GM23338 (cell line): Measurements from ENCODE around the gene OPRM1. TPM values are rescaled to one million over a fixed set of nuclear protein-coding genes. Genes with fewer than 3 reads are reported as not detected.

ENCODE experiments used
- ATAC-seq: fragments of 200-7000 bp; cut with Tn5 transposase; 3 replicates; pipeline ENCODE4 v1.9.1; 2020
- DNase-seq: peaks from one replicate; pipeline ENCODE4 v3.0.0-alpha.2; 2015; ENCODE audit warnings: low spot score
- H2AFZ ChIP-seq: fragments of 200-600 bp; sonication (generic); 2 replicates; pipeline ENCODE4 v1.8.0; 2016; ENCODE audit warnings: antibody characterized with exemption, mild to moderate bottlenecking, moderate library complexity
- H3F3A ChIP-seq: fragments of 200-600 bp; sonication (generic); replicated peaks from 2 replicates; pipeline ENCODE4 v1.8.0; 2017; ENCODE audit warnings: antibody characterized with exemption, mixed run types, low read depth
- H3K27ac ChIP-seq: fragments of 200-600 bp; sonication (generic); 2 replicates; pipeline ENCODE4 v1.6.1; 2016; ENCODE audit warnings: low read depth
- H3K27me3 ChIP-seq: fragments of 200-600 bp; sonication (generic); 2 replicates; pipeline ENCODE4 v1.8.0; 2016; ENCODE audit warnings: mild to moderate bottlenecking, mixed run types, moderate library complexity; ENCODE audit not compliant: insufficient read depth
- H3K36me3 ChIP-seq: fragments of 200-600 bp; sonication (generic); 2 replicates; pipeline ENCODE4 v1.8.0; 2016; ENCODE audit warnings: mild to moderate bottlenecking; ENCODE audit not compliant: insufficient read depth
- H3K4me1 ChIP-seq: fragments of 200-600 bp; sonication (generic); 2 replicates; pipeline ENCODE4 v1.8.0; 2016; ENCODE audit warnings: mild to moderate bottlenecking, moderate library complexity; ENCODE audit not compliant: insufficient read depth
- H3K4me2 ChIP-seq: fragments of 200-600 bp; sonication (generic); 2 replicates; pipeline ENCODE4 v1.7.1; 2017; ENCODE audit warnings: mixed run types
- H3K4me3 ChIP-seq: fragments of 200-600 bp; sonication (generic); 2 replicates; pipeline ENCODE4 v1.6.1; 2016; ENCODE audit warnings: mixed run types
- H3K79me2 ChIP-seq: fragments of 200-600 bp; sonication (generic); replicated peaks from 2 replicates; pipeline ENCODE4 v1.8.0; 2017; ENCODE audit warnings: mild to moderate bottlenecking; ENCODE audit not compliant: insufficient read depth
- H3K9me2 ChIP-seq: fragments of 200-600 bp; sonication (generic); 2 replicates; pipeline ENCODE4 v1.8.0; 2017; ENCODE audit not compliant: insufficient read depth
- H4K20me1 ChIP-seq: fragments of 200-600 bp; sonication (generic); replicated peaks from 2 replicates; pipeline ENCODE4 v1.8.0; 2017; ENCODE audit warnings: mild to moderate bottlenecking; ENCODE audit not compliant: insufficient read depth
- H3K27ac Mint-ChIP-seq: 2 replicates; pipeline ENCODE4 v1.8.0; 2020; ENCODE audit warnings: inconsistent platforms, mild to moderate bottlenecking, moderate library complexity, mixed read lengths
- H3K27me3 Mint-ChIP-seq: 3 replicates; pipeline ENCODE4 v1.8.0; 2022; ENCODE audit warnings: low read depth, mild to moderate bottlenecking, moderate library complexity, mixed read lengths, inconsistent platforms; ENCODE audit not compliant: insufficient read depth, poor library complexity
- H3K36me3 Mint-ChIP-seq: 3 replicates; pipeline ENCODE4 v1.8.0; 2021; ENCODE audit warnings: low read depth, mild to moderate bottlenecking, inconsistent platforms, moderate library complexity, mixed read lengths
- H3K4me1 Mint-ChIP-seq: 3 replicates; pipeline ENCODE4 v1.8.0; 2020; ENCODE audit warnings: mild to moderate bottlenecking, inconsistent platforms, mixed read lengths
- H3K4me3 Mint-ChIP-seq: 3 replicates; pipeline ENCODE4 v1.8.0; 2021; ENCODE audit warnings: moderate library complexity, mild to moderate bottlenecking, inconsistent platforms, mixed read lengths
- H3K9me3 Mint-ChIP-seq: 3 replicates; pipeline ENCODE4 v1.8.0; 2020; ENCODE audit warnings: moderate library complexity, mild to moderate bottlenecking, inconsistent platforms, mixed read lengths
- CREB1 ChIP-seq: fragments of 250-450 bp; sonication (Bioruptor Pico); IDR thresholded peaks from 2 replicates; pipeline ENCODE4 v1.5.0; 2020; ENCODE audit warnings: low read depth, mild to moderate bottlenecking, moderate library complexity
- CTCF ChIP-seq, 2 experiments: fragments of 200-600 bp in 1 of 2; sonication (generic) in 1 of 2; conservative IDR thresholded peaks; 2 replicates each; pipeline versions ENCODE4 v1.5.1 to v1.6.1; 2016 to 2017; ENCODE audit warnings: antibody characterized with exemption in 2 of 2, low read depth in 2 of 2, mild to moderate bottlenecking in 2 of 2, moderate library complexity in 1 of 2
- ETS1 ChIP-seq: IDR thresholded peaks from 2 replicates; pipeline ENCODE4 v1.6.1; 2016; ENCODE audit warnings: antibody characterized with exemption
- EZH2 ChIP-seq: fragments of 200-600 bp; sonication (generic); IDR thresholded peaks from one replicate; pipeline ENCODE4 v1.8.0; 2017; ENCODE audit warnings: antibody characterized with exemption, mild to moderate bottlenecking, low read depth; ENCODE audit not compliant: unreplicated experiment
- JUNB ChIP-seq: IDR thresholded peaks from one replicate; pipeline ENCODE4 v1.6.1; 2016; ENCODE audit warnings: antibody characterized with exemption; ENCODE audit not compliant: unreplicated experiment
- STAT1 ChIP-seq: IDR thresholded peaks from one replicate; pipeline ENCODE4 v1.6.1; 2016; ENCODE audit warnings: antibody characterized with exemption; ENCODE audit not compliant: unreplicated experiment
- ZNF331 ChIP-seq: fragments of 250-450 bp; sonication (Bioruptor Pico); IDR thresholded peaks from 2 replicates; pipeline ENCODE4 v1.5.0; 2020; ENCODE audit warnings: low read depth, mild to moderate bottlenecking, moderate library complexity
- polyA plus RNA-seq: library from polyadenylated mRNA; unstranded; fragments of >200 nt; fragmentation: Nextera tagmentation; extraction: Ambion mirVana; gene quantifications from 2 replicates; pipeline ENCODE4 v1.2.1, GENCODE V29; 2016
- total RNA-seq: library from RNA; depleted of rRNA; stranded (reverse); fragments of >200 nt; shearing (Covaris generic); gene quantifications from 2 replicates; pipeline ENCODE4 v1.2.3, GENCODE V29; 2014

OPRM1 gene
- total and polyA plus RNA-seq, 2 experiments from 2014 or later = 0.52 TPM; not detected in 1

- Histone ChIP-seq H4K20me1 (no peaks in the 10 kb centered on the region), H3K79me2 (no peaks in the 10 kb centered on the region), H3K9me2 (no peaks in the 10 kb centered on the region), H3K27ac (no peak overlapping the region), H3K4me3 (no peak overlapping the region), H3K4me1 (no peaks in the 10 kb centered on the region), H2AFZ (no peak overlapping the region), H3K4me2 (no peak overlapping the region), H3K36me3 (no peaks in the 10 kb centered on the region), H3F3A (no peaks in the 10 kb centered on the region), H3K27me3 (no peaks in the 10 kb centered on the region)
- DNase-seq = peak; percentile 33
- H3K36me3 Mint-ChIP-seq = no peaks in the 10 kb centered on the region
- peak; percentile 48 to 57 for TF ChIP-seq CTCF (conservative IDR thresholded peaks at IDR 0.05; ENCODE audit: low read depth in 2 of 2)
- no peak for TF ChIP-seq ETS1
- ATAC-seq = no peak
- no peaks in the 10 kb centered on the region for H3K27me3 Mint-ChIP-seq
- no peak overlapping the region for H3K4me3 Mint-ChIP-seq
- no peak overlapping the region for H3K27ac Mint-ChIP-seq
- no peaks in the 10 kb centered on the region; the same call in 2 of the 3 replicates for H3K9me3 Mint-ChIP-seq
- peaks cover 3% of the 10 kb centered on the region; the same call in 2 of the 3 replicates for H3K4me1 Mint-ChIP-seq
Measured at GRCh38 chr6:154276810-154277628, 238.0 kb downstream of the OPRM1 start.

- no peak overlapping the region for H3K4me3 Mint-ChIP-seq
- TF ChIP-seq ETS1 (no peak), CREB1 (CRISPR knock-in tag) (no peak), JUNB (no peak), EZH2 (no peak), STAT1 (no peak), ZNF331 (CRISPR knock-in tag) (no peak)
- Histone ChIP-seq H3F3A (no peaks in the 10 kb centered on the region), H3K4me1 (no peaks in the 10 kb centered on the region), H3K27me3 (no peaks in the 10 kb centered on the region), H3K79me2 (no peaks in the 10 kb centered on the region), H3K36me3 (no peaks in the 10 kb centered on the region), H3K4me3 (no peak overlapping the region), H2AFZ (no peak overlapping the region), H4K20me1 (no peaks in the 10 kb centered on the region), H3K4me2 (no peak overlapping the region), H3K9me2 (no peaks in the 10 kb centered on the region), H3K27ac (no peak overlapping the region)
- no peak for DNase-seq
- H3K27me3 Mint-ChIP-seq = no peaks in the 10 kb centered on the region
- no peak for ATAC-seq
- no peaks in the 10 kb centered on the region for H3K36me3 Mint-ChIP-seq
- H3K27ac Mint-ChIP-seq = no peak overlapping the region
- peaks cover 3% of the 10 kb centered on the region; the same call in 2 of the 3 replicates for H3K4me1 Mint-ChIP-seq
- H3K9me3 Mint-ChIP-seq = peaks cover 3% of the 10 kb centered on the region; the same call in 1 of the 3 replicates
Measured at GRCh38 chr6:154277629-154278017, 238.6 kb downstream of the OPRM1 start.
